GM18499 (cell line): ENCODE data around the gene RNASE9.
"Not testable (repeated sequence)": the region's sequence is repeated elsewhere in the genome, so short reads cannot be mapped to it uniquely, and the experiment has no call there.

Source experiments
- ATAC-seq: cut with Tn5 transposase; IDR thresholded peaks from one replicate; pipeline ENCODE4 v1.9.1; 2021; ENCODE audit warnings: moderate number of reproducible peaks; ENCODE audit not compliant: insufficient read depth, unreplicated experiment

RNASE9 gene

GRCh38 chr14:20560961-20561360 lies at the start of gene RNASE9:
TSS of gene RNASE9 (minus strand) at chr14:20561047.
- no peak for ATAC-seq

GRCh38 chr14:20610002-20610765 lies 49.3 kb upstream of the RNASE9 start:
- no peak for ATAC-seq

GRCh38 chr14:20609215-20610001 lies 48.6 kb upstream of the RNASE9 start:
- peak; percentile 24 for ATAC-seq

- ATAC-seq = no peak
These were observed 47.7 kb upstream of the RNASE9 start for GRCh38 chr14:20608383-20609110.

- no peak for ATAC-seq
These were observed 46.8 kb upstream of the RNASE9 start for GRCh38 chr14:20607617-20608016.

GRCh38 chr14:20606902-20607242 lies 46.0 kb upstream of the RNASE9 start:
- no peak for ATAC-seq

GRCh38 chr14:20606190-20606901 lies 45.5 kb upstream of the RNASE9 start:
- ATAC-seq = no peak

GRCh38 chr14:20603813-20604690 lies 43.2 kb upstream of the RNASE9 start:
- ATAC-seq = no peak

- no peak for ATAC-seq
These were observed 41.7 kb upstream of the RNASE9 start for GRCh38 chr14:20602583-20602982.

GRCh38 chr14:20601522-20601921 lies 40.7 kb upstream of the RNASE9 start:
- no peak for ATAC-seq

GRCh38 chr14:20597108-20597507 lies 36.3 kb upstream of the RNASE9 start:
- ATAC-seq = no peak

- ATAC-seq = not testable (repeated sequence)
These were observed 34.9 kb upstream of the RNASE9 start for GRCh38 chr14:20595726-20596125.

GRCh38 chr14:20592574-20592973 lies 31.7 kb upstream of the RNASE9 start:
- no peak for ATAC-seq

- ATAC-seq = no peak
These were observed 30.4 kb upstream of the RNASE9 start, which contains the start of gene RNASE12 for GRCh38 chr14:20591235-20591634. TSS of gene RNASE12 (minus strand) at chr14:20591376. CDS start at chr14:20590723, 653 bp downstream.

- no peak for ATAC-seq
These were observed 26.8 kb upstream of the RNASE9 start, which contains the start of gene RNASE11 for GRCh38 chr14:20587489-20588154. TSS of gene RNASE11 (minus strand) at chr14:20588001.

- ATAC-seq = no peak
These were observed 23.1 kb upstream of the RNASE9 start for GRCh38 chr14:20583908-20584307.

- ATAC-seq = no peak
These were observed 22.3 kb upstream of the RNASE9 start for GRCh38 chr14:20583142-20583541.

- no peak for ATAC-seq
These were observed 19.4 kb upstream of the RNASE9 start for GRCh38 chr14:20580242-20580641.
